Prostate gland (tissue), 2 donors: Measurements from ENCODE around the gene B3GNT2. TPM values are rescaled to one million over a fixed set of nuclear protein-coding genes. Genes with fewer than 3 reads are reported as not detected.
A peak's percentile ranks its signal among the peaks of the same experiment; 100 is the strongest.

Experiments
- DNase-seq: peaks from one replicate; pipeline ENCODE4 v3.0.0-alpha.2; 2019; ENCODE audit warnings: low spot score
- H3K27ac ChIP-seq, 2 donors: fragments of 200-600 bp; sonication (generic); 2 replicates each; pipeline ENCODE4 v1.5.1; 2017 to 2019
- H3K27me3 ChIP-seq: fragments of 200-600 bp; sonication (generic); replicated peaks from 2 replicates; pipeline ENCODE4 v1.5.1; 2019; ENCODE audit not compliant: insufficient read depth
- H3K36me3 ChIP-seq, 2 donors: fragments of 200-600 bp; sonication (generic); 1 replicate in 1 of 2; 2 replicates in 1 of 2; pipeline versions ENCODE4 v1.5.1 to v1.8.1; 2017 to 2019
- H3K4me1 ChIP-seq: fragments of 200-600 bp; sonication (generic); replicated peaks from 2 replicates; pipeline ENCODE4 v1.5.1; 2019
- H3K4me3 ChIP-seq, 2 donors: fragments of 200-600 bp; sonication (generic); 2 replicates each; pipeline ENCODE4 v1.5.1; 2017 to 2019
- H3K9me3 ChIP-seq: fragments of 200-600 bp; sonication (generic); 2 replicates; pipeline ENCODE4 v1.5.1; 2017
- POLR2A ChIP-seq: fragments of 450-650 bp; IDR thresholded peaks from one replicate; pipeline ENCODE4 v1.6.1; 2016; ENCODE audit warnings: antibody characterized with exemption, mild to moderate bottlenecking
- POLR2AphosphoS5 ChIP-seq: sonication (generic); formaldehyde crosslinking; IDR thresholded peaks from one replicate; pipeline ENCODE4 v1.6.1; 2017; ENCODE audit warnings: antibody characterized with exemption
- WGBS: methylation state at CpG from one replicate; pipeline ENCODE4 v1.1.5; 2018; 5-methylcytosine and 5-hydroxymethylcytosine counted together
- intact Hi-C: fragments of 100-400 bp; cut with DNase I; formaldehyde crosslinking; loops from one replicate; pipeline ENCODE4 v1.14.2; 2022
- total RNA-seq, 2 donors: library from RNA; depleted of rRNA; stranded (reverse); fragments of >200 nt; gene quantifications; one replicate each; pipeline ENCODE4 v1.1.0, GENCODE V29; 2016
- TF ChIP-seq, protein P1 (sequence below), 4 experiments: fragments of 200-600 bp in 2 of 4; fragments of 450-650 bp in 2 of 4; sonication (generic) in 2 of 4; IDR thresholded peaks; 1 replicate in 3 of 4; 2 replicates in 1 of 4; pipeline ENCODE4 v1.5.1; 2016 to 2019; ENCODE audit warnings: antibody characterized with exemption in 4 of 4, mild to moderate bottlenecking in 2 of 4, moderate library complexity in 2 of 4

B3GNT2 gene
- total RNA-seq, 2 donors from 2014 or later: 8.5 to 18.7 TPM

GRCh38 chr2:62192811-62193210, 3.1 kb upstream of the B3GNT2 start:
- H3K36me3 ChIP-seq: no peaks in the 10 kb centered on the region
- H3K27ac ChIP-seq: no peak overlapping the region
- TF ChIP-seq POLR2A (no peak), POLR2AphosphoS5 (no peak)
- TF ChIP-seq, protein P1, sequence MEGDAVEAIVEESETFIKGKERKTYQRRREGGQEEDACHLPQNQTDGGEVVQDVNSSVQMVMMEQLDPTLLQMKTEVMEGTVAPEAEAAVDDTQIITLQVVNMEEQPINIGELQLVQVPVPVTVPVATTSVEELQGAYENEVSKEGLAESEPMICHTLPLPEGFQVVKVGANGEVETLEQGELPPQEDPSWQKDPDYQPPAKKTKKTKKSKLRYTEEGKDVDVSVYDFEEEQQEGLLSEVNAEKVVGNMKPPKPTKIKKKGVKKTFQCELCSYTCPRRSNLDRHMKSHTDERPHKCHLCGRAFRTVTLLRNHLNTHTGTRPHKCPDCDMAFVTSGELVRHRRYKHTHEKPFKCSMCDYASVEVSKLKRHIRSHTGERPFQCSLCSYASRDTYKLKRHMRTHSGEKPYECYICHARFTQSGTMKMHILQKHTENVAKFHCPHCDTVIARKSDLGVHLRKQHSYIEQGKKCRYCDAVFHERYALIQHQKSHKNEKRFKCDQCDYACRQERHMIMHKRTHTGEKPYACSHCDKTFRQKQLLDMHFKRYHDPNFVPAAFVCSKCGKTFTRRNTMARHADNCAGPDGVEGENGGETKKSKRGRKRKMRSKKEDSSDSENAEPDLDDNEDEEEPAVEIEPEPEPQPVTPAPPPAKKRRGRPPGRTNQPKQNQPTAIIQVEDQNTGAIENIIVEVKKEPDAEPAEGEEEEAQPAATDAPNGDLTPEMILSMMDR (IDR thresholded peaks at IDR 0.05): no peak
- 83% methylated on average over 1 of the region's 1 CpG for WGBS
- intact Hi-C loops: loop anchor here (5.0 kb wide), 1 partner anchor 271 kb away; no protein-coding TSS in a partner anchor
- H3K27me3 ChIP-seq: no peaks in the 10 kb centered on the region
- no peaks in the 10 kb centered on the region for H3K9me3 ChIP-seq
- no peaks in the 10 kb centered on the region for H3K4me1 ChIP-seq
- DNase-seq: no peak
- no peak overlapping the region for H3K4me3 ChIP-seq

GRCh38 chr2:62194558-62195420, 1.1 kb upstream of the B3GNT2 start:
- Histone ChIP-seq H3K4me1 (no peaks in the 10 kb centered on the region), H3K4me3 (peak overlapping the region; percentile 95 to 98)
- intact Hi-C loops: loop anchor here (5.0 kb wide), 4 partner anchors 98 to 513 kb away; partner anchors contain the start of gene EHBP1

GRCh38 chr2:62196278-62196901, 475 bp downstream of the B3GNT2 start:
- intact Hi-C loops: loop anchor here (5.0 kb wide), 3 partner anchors 96 to 511 kb away; partner anchors contain the start of gene EHBP1
- Histone ChIP-seq H3K4me3 (peak overlapping the region; percentile 95 to 98), H3K36me3 (no peaks in the 10 kb centered on the region), H3K4me1 (no peaks in the 10 kb centered on the region), H3K27me3 (no peaks in the 10 kb centered on the region), H3K9me3 (no peaks in the 10 kb centered on the region), H3K27ac (peak overlapping the region; percentile 92 to 95)
- peak; percentile 33 for DNase-seq
- WGBS: under 1% methylated on average over 44 of the region's 63 CpGs
- no peak for TF ChIP-seq POLR2A
- TF ChIP-seq, protein P1 (IDR thresholded peaks at IDR 0.05): peak in 2 of 4 experiments; percentile 4 to 11

More at GRCh38 chr2:62194558-62195420, 1.1 kb upstream of the B3GNT2 start:
- no peak for TF ChIP-seq POLR2AphosphoS5
- TF ChIP-seq, protein P1 (IDR thresholded peaks at IDR 0.05): no peak
- TF ChIP-seq POLR2A: no peak
- WGBS: 75% methylated on average over 45 of the region's 51 CpGs
- H3K27me3 ChIP-seq: no peaks in the 10 kb centered on the region
- no peaks in the 10 kb centered on the region for H3K9me3 ChIP-seq
- H3K36me3 ChIP-seq: no peaks in the 10 kb centered on the region
- DNase-seq: no peak
- peak overlapping the region in 1 of 2 donors; percentile 95 for H3K27ac ChIP-seq

DNA sequence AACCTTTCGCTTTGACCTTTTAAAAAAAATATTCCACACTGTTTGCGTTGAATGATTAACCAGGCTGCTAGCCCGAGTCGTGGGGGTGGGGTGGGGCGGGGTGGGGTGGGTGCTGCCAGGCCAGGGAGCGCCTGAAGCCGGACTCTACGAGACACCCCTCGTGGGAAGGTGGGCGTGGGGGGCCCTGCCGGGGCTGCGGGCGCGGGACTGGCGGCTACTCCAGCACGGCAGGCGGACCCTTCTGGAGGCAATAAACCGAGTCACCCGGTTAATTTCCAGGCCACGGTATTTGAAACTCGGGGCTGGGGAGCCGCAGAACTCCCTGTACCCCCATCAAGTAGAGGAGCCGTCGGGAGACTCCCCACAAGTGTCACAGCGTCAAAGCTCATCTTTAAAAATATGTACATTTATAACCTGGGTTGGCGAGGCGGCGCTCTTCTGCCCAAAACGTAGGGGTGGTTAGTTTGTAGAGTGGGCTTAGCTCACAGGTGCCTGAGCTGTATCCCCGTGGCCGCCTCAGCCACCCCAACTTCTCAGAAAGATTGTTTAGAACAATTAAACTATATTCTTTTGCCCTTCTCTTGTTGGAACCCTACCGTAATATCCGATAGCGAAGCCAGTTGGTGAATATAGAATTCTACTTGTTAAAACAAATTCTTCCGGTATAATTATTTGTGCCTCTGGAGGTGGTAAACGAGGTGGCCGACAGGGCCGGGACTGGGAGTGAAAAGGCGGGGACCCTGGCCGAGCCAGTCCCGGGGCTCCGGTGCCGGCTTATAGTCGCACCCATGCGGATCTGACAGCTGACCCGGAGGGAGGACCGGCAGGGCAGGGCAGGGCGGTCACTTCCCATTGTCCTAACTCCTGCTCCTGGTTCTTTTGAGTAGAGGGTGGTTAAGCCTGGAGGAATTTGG, 1.4 kb downstream of the B3GNT2 start:
- under 1% methylated on average over 48 of the region's 48 CpGs for WGBS
- H3K4me1 ChIP-seq: no peaks in the 10 kb centered on the region

More for the DNA sequence above, 1.4 kb downstream of the B3GNT2 start:
- Histone ChIP-seq H3K9me3 (no peaks in the 10 kb centered on the region), H3K4me3 (peak overlapping the region; percentile 95 to 98), H3K27ac (peak overlapping the region; percentile 92 to 95), H3K36me3 (no peaks in the 10 kb centered on the region), H3K27me3 (no peaks in the 10 kb centered on the region)
- peak; percentile 6 for TF ChIP-seq POLR2AphosphoS5
- no peak for TF ChIP-seq POLR2A
- TF ChIP-seq, protein P1 (IDR thresholded peaks at IDR 0.05): peak in 1 of 4 experiments; percentile 10
- intact Hi-C loops: loop anchor here (5.0 kb wide), 3 partner anchors 95 to 510 kb away; partner anchors contain the start of gene EHBP1
- DNase-seq: peak; percentile 33
